Measurements from ENCODE around the gene CLN5. TPM values are rescaled to one million over a fixed set of nuclear protein-coding genes. Genes with fewer than 3 reads are reported as not detected.

CLN5 gene
- total and polyA plus RNA-seq, 2 of the 13 experiments (the other 11 are each of a cell fraction or from before 2014, with no cell fraction given) = 10.1 to 13.7 TPM

DNA sequence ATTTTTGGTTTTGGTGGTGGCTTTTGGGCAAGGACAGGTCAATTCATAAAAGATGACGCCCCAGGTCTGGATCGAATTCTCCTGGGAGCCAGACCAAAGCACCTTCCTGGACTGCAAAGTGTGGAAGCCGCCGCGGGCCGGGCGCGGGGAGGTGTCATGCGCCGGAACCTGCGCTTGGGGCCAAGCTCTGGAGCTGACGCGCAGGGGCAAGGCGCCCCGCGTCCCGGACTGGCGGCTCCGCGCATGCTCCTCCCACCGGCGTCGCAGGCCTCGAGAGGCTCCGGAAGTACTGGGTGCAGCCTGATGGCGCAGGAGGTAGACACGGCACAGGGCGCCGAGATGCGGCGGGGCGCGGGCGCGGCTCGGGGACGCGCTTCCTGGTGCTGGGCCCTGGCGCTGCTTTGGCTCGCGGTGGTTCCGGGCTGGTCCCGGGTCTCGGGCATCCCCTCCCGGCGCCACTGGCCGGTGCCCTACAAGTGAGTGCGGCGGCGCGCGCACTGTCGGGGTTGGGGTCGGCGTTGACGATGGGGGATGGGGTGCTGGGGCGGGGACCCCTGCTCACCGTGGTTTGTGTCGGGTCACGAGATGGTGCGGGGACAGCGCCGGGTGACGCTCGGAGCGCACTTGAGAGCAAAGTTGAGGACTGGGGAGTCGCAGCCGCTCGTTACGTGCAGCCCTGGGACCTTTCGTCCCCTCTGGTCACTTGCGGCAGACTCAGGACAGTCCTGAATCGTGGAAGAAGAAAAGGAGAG is at the start of gene CLN5 (continued):
- TF ChIP-seq, protein P1, sequence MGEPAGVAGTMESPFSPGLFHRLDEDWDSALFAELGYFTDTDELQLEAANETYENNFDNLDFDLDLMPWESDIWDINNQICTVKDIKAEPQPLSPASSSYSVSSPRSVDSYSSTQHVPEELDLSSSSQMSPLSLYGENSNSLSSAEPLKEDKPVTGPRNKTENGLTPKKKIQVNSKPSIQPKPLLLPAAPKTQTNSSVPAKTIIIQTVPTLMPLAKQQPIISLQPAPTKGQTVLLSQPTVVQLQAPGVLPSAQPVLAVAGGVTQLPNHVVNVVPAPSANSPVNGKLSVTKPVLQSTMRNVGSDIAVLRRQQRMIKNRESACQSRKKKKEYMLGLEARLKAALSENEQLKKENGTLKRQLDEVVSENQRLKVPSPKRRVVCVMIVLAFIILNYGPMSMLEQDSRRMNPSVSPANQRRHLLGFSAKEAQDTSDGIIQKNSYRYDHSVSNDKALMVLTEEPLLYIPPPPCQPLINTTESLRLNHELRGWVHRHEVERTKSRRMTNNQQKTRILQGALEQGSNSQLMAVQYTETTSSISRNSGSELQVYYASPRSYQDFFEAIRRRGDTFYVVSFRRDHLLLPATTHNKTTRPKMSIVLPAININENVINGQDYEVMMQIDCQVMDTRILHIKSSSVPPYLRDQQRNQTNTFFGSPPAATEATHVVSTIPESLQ (CRISPR knock-in tag; conservative IDR thresholded peaks at IDR 0.05) = no peak
- TF ChIP-seq U2AF1 (optimal IDR thresholded peaks at IDR 0.05; ENCODE audit: low read depth, low read length) (no peak), ZFP1 (CRISPR knock-in tag; IDR thresholded peaks at IDR 0.05) (no peak; the same call in 1 of the 2 replicates), MATR3 (CRISPR knock-in tag; IDR thresholded peaks at IDR 0.05) (no peak), ZNF335 (CRISPR knock-in tag; IDR thresholded peaks at IDR 0.05) (peak; percentile 70; the same call in 1 of the 2 replicates), ZNF138 (CRISPR knock-in tag; IDR thresholded peaks at IDR 0.05; ENCODE audit: low read depth) (peak; percentile 84; the same call in 1 of the 2 replicates), ZBTB7B (CRISPR knock-in tag; IDR thresholded peaks at IDR 0.05) (peak; percentile 57; the same call in 1 of the 2 replicates), GLI4 (CRISPR knock-in tag; IDR thresholded peaks at IDR 0.05; ENCODE audit: borderline replicate concordance) (peak; percentile 86; the same call in 1 of the 2 replicates), ATF7 (IDR thresholded peaks at IDR 0.05) (no peak), ATF7 (CRISPR knock-in tag; IDR thresholded peaks at IDR 0.05) (0 out of 2 replicates have a peak, but pooled peaks have one; percentile 52), HOXA3 (CRISPR knock-in tag; IDR thresholded peaks at IDR 0.05) (peak; percentile 95), ZNF235 (CRISPR knock-in tag; IDR thresholded peaks at IDR 0.05; ENCODE audit: borderline replicate concordance) (no peak), SETDB1 (CRISPR knock-in tag; IDR thresholded peaks at IDR 0.05; ENCODE audit: borderline replicate concordance) (no peak), ZNF33B (CRISPR knock-in tag; IDR thresholded peaks at IDR 0.05) (peak; percentile 60; the same call in 1 of the 2 replicates), ZNF619 (CRISPR knock-in tag; IDR thresholded peaks at IDR 0.05) (no peak), ZNF563 (CRISPR knock-in tag; IDR thresholded peaks at IDR 0.05) (peak; percentile 60; the same call in 1 of the 2 replicates), GABPA (IDR thresholded peaks at IDR 0.05; ENCODE audit: low read depth, low read length) (peak; percentile 73), GABPA (CRISPR knock-in tag; IDR thresholded peaks at IDR 0.05; ENCODE audit: low read depth) (peak; percentile 85), U2AF2 (IDR thresholded peaks at IDR 0.05; ENCODE audit: low read depth, low read length) (no peak)
- TF ChIP-seq, protein P2, sequence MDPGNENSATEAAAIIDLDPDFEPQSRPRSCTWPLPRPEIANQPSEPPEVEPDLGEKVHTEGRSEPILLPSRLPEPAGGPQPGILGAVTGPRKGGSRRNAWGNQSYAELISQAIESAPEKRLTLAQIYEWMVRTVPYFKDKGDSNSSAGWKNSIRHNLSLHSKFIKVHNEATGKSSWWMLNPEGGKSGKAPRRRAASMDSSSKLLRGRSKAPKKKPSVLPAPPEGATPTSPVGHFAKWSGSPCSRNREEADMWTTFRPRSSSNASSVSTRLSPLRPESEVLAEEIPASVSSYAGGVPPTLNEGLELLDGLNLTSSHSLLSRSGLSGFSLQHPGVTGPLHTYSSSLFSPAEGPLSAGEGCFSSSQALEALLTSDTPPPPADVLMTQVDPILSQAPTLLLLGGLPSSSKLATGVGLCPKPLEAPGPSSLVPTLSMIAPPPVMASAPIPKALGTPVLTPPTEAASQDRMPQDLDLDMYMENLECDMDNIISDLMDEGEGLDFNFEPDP (CRISPR knock-in tag; conservative IDR thresholded peaks at IDR 0.05) = no peak
- TF ChIP-seq, protein P3, sequence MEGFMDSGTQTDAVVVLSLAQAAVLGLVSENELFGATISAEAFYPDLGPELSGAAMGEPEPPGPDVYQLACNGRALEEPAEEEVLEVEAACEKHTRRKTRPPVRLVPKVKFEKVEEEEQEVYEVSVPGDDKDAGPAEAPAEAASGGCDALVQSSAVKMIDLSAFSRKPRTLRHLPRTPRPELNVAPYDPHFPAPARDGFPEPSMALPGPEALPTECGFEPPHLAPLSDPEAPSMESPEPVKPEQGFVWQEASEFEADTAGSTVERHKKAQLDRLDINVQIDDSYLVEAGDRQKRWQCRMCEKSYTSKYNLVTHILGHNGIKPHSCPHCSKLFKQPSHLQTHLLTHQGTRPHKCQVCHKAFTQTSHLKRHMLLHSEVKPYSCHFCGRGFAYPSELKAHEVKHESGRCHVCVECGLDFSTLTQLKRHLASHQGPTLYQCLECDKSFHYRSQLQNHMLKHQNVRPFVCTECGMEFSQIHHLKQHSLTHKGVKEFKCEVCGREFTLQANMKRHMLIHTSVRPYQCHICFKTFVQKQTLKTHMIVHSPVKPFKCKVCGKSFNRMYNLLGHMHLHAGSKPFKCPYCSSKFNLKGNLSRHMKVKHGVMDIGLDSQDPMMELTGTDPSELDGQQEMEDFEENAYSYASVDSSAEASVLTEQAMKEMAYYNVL (CRISPR knock-in tag; IDR thresholded peaks at IDR 0.05; ENCODE audit: borderline replicate concordance) = no peak; the same call in 1 of the 2 replicates
- TF ChIP-seq, protein P4, sequence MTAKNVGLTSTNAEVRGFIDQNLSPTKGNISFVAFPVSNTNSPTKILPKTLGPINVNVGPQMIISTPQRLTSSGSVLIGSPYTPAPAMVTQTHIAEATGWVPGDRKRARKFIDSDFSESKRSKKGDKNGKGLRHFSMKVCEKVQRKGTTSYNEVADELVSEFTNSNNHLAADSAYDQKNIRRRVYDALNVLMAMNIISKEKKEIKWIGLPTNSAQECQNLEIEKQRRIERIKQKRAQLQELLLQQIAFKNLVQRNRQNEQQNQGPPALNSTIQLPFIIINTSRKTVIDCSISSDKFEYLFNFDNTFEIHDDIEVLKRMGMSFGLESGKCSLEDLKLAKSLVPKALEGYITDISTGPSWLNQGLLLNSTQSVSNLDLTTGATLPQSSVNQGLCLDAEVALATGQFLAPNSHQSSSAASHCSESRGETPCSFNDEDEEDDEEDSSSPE (CRISPR knock-in tag; IDR thresholded peaks at IDR 0.05) = peak; percentile 90
- TF ChIP-seq, protein P5, sequence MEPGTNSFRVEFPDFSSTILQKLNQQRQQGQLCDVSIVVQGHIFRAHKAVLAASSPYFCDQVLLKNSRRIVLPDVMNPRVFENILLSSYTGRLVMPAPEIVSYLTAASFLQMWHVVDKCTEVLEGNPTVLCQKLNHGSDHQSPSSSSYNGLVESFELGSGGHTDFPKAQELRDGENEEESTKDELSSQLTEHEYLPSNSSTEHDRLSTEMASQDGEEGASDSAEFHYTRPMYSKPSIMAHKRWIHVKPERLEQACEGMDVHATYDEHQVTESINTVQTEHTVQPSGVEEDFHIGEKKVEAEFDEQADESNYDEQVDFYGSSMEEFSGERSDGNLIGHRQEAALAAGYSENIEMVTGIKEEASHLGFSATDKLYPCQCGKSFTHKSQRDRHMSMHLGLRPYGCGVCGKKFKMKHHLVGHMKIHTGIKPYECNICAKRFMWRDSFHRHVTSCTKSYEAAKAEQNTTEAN (CRISPR knock-in tag; conservative IDR thresholded peaks at IDR 0.05) = 0 out of 2 replicates have a peak, but pooled peaks have one; percentile 68

Data from HepG2 (cell line).